ENCODE measurements around the gene COQ4. TPM values are rescaled to one million over a fixed set of nuclear protein-coding genes. Genes with fewer than 3 reads are reported as not detected.

The COQ4 gene
- total RNA-seq = 16.2 and 17.2 TPM in 2 replicates

GRCh38 chr9:128322404-128323211 lies at the start of gene COQ4, which contains the start of gene TRUB2:
COQ4 (plus strand) TSS chr9:128322839; CDS start chr9:128322859, 20 bp downstream.
TRUB2 (minus strand) TSS chr9:128322447; CDS start chr9:128322408, 39 bp downstream.

GRCh38 chr9:128275198-128276007 lies 47.2 kb upstream of the COQ4 start, which contains the start of gene GOLGA2:
GOLGA2 (minus strand) TSS chr9:128276007; CDS start chr9:128275976, 31 bp downstream.

GRCh38 chr9:128276008-128276573 lies 46.5 kb upstream of the COQ4 start, which contains the start of gene SWI5:
SWI5 (plus strand) TSS chr9:128276276.

DNA sequence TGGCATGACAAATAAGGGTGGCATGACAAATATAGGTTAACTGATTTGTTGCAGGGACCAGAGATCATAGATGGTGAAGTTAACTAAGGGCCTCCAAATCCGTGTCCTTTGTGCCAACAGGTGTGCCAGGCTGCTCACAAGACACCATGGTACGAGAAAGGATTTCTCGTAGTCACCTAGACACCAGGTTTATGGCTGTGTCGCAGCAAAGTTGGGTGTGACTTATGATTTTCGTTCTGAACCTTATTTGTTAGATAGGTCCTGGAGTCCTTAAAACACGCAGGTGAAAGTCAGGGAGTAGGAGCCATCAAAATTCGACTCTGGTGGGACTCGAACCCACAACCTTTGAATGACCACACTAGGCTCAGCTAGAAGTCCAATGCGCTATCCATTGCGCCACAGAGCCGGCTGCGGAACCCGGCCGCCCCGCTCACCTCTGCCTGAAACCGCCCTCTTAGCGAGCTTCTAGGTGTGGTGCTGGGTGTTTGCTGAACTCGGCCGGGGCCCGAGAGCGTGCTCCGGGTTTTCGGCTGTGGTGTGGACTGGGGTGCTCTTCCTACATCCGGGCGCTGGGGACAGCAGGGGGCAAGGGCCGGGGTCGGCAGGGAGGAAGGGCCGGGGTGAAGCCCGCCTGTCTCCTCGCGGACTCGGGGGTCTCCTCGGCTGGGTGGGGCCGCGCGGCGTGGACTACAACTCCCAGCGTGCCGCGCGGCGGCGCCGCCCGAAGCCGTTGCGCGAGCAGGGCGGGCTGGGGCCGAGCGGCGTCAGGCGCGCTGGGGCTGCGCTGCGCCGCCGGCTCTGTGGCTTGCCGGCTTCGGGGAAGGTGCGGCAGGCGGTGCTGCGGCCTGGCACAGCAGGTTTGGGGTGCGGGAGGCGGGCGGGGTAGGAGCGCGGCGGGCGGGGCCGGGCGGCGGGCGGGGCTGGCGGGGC lies 17.4 kb downstream of the COQ4 start, which contains the start of gene SLC27A4:
Gene SLC27A4 (plus strand): TSS at position 767 of the 930 bp plus-strand sequence. CDS start 2,606 bp downstream, outside the sequence.

GRCh38 chr9:128370752-128371629 lies 48.4 kb downstream of the COQ4 start, which contains the start of gene URM1:
URM1 (plus strand) TSS chr9:128371374; CDS start chr9:128371381, 7 bp downstream.

Other genes with a start within 250 kb of the COQ4 start
- gene PTGES2, start 195.1 kb upstream of the COQ4 start, total RNA-seq = 69.4 and 77.2 TPM in 2 replicates
- gene LCN2, start 173.4 kb upstream of the COQ4 start, total RNA-seq = not detected in 2 replicates
- gene BBLN, start 162.6 kb upstream of the COQ4 start, total RNA-seq = 26.0 and 27.9 TPM in 2 replicates
- gene CIZ1, start 131.3 kb upstream of the COQ4 start, total RNA-seq = 12.8 and 18.8 TPM in 2 replicates
- gene DNM1, start 119.5 kb upstream of the COQ4 start, total RNA-seq = 5.7 and 9.6 TPM in 2 replicates
- 136 and 138 TPM in 2 replicates for gene GOLGA2, start 46.8 kb upstream of the COQ4 start, total RNA-seq
- gene SWI5, start 46.6 kb upstream of the COQ4 start, total RNA-seq = 39.0 and 42.0 TPM in 2 replicates
- gene TRUB2, start 392 bp upstream of the COQ4 start, total RNA-seq = 17.5 and 18.0 TPM in 2 replicates
- 10.2 and 14.2 TPM in 2 replicates for gene SLC27A4, start 17.7 kb downstream of the COQ4 start, total RNA-seq
- gene URM1, start 48.5 kb downstream of the COQ4 start, total RNA-seq = 30.3 and 32.9 TPM in 2 replicates
- 71.5 and 120 TPM in 2 replicates for gene CERCAM, start 98.0 kb downstream of the COQ4 start, total RNA-seq
- 30.0 and 39.2 TPM in 2 replicates for gene ODF2, start 133.2 kb downstream of the COQ4 start, total RNA-seq
- gene GLE1, start 181.9 kb downstream of the COQ4 start, total RNA-seq = 16.6 and 20.1 TPM in 2 replicates
- 321 and 365 TPM in 2 replicates for gene SPTAN1, start 229.7 kb downstream of the COQ4 start, total RNA-seq

All from smooth muscle cell of bladder (primary cell).